Hepatocyte (in vitro differentiated cells): ENCODE results near the gene RESP18. TPM values are rescaled to one million over a fixed set of nuclear protein-coding genes. Genes with fewer than 3 reads are reported as not detected.

Source experiments
- DNase-seq: peaks from one replicate; pipeline ENCODE4 v3.0.0-alpha.2; 2016; ENCODE audit warnings: low spot score
- H2AFZ ChIP-seq: fragments of 200-600 bp; sonication (generic); 2 replicates; pipeline ENCODE4 v1.6.0; 2016; ENCODE audit warnings: antibody characterized with exemption, mild to moderate bottlenecking
- H3K27ac ChIP-seq: fragments of 200-600 bp; sonication (generic); 2 replicates; pipeline ENCODE4 v1.5.1; 2016; ENCODE audit warnings: mild to moderate bottlenecking
- H3K27me3 ChIP-seq: fragments of 200-600 bp; sonication (generic); 2 replicates; pipeline ENCODE4 v1.6.1; 2016
- H3K36me3 ChIP-seq: fragments of 200-600 bp; sonication (generic); replicated peaks from 2 replicates; pipeline ENCODE4 v1.5.1; 2016; ENCODE audit warnings: low read depth; ENCODE audit not compliant: insufficient read depth
- H3K4me1 ChIP-seq: fragments of 200-600 bp; sonication (generic); 2 replicates; pipeline ENCODE4 v1.5.1; 2016; ENCODE audit warnings: mild to moderate bottlenecking, moderate library complexity; ENCODE audit not compliant: insufficient read depth
- H3K4me2 ChIP-seq: fragments of 200-600 bp; sonication (generic); 2 replicates; pipeline ENCODE4 v1.6.0; 2016
- H3K4me3 ChIP-seq: fragments of 200-600 bp; sonication (generic); 2 replicates; pipeline ENCODE4 v1.5.1; 2016; ENCODE audit warnings: mild to moderate bottlenecking
- H3K79me2 ChIP-seq: fragments of 200-600 bp; sonication (generic); 2 replicates; pipeline ENCODE4 v1.6.0; 2017; ENCODE audit warnings: mild to moderate bottlenecking
- H3K9me2 ChIP-seq: fragments of 200-600 bp; sonication (generic); replicated peaks from 2 replicates; pipeline ENCODE4 v1.6.0; 2017; ENCODE audit warnings: mild to moderate bottlenecking; ENCODE audit not compliant: insufficient read depth
- H3K9me3 ChIP-seq: fragments of 200-600 bp; sonication (generic); 2 replicates; pipeline ENCODE4 v1.5.1; 2016; ENCODE audit warnings: low read depth, mild to moderate bottlenecking
- H4K20me1 ChIP-seq: fragments of 200-600 bp; sonication (generic); 2 replicates; pipeline ENCODE4 v1.6.0; 2016; ENCODE audit warnings: mild to moderate bottlenecking; ENCODE audit not compliant: insufficient read depth, poor library complexity, severe bottlenecking
- EZH2 ChIP-seq: fragments of 200-600 bp; sonication (generic); IDR thresholded peaks from 2 replicates; pipeline ENCODE4 v1.6.1; 2016; ENCODE audit warnings: antibody characterized with exemption, mild to moderate bottlenecking, borderline replicate concordance
- EZH2phosphoT487 ChIP-seq: fragments of 200-600 bp; sonication (generic); IDR thresholded peaks from one replicate; pipeline ENCODE4 v1.6.1; 2018; ENCODE audit warnings: antibody characterized with exemption, mild to moderate bottlenecking, low read depth, moderate library complexity; ENCODE audit not compliant: unreplicated experiment, severe bottlenecking
- WGBS: methylation state at CpG from one replicate; pipeline ENCODE4 v1.1.6; 2016; ENCODE audit warnings: low lambda C conversion rate; ENCODE audit errors: missing lambda C conversion rate; 5-methylcytosine and 5-hydroxymethylcytosine counted together
- polyA plus RNA-seq: library from polyadenylated mRNA; unstranded; fragments of >200 nt; fragmentation: Nextera tagmentation; extraction: Ambion mirVana; gene quantifications from 2 replicates; pipeline ENCODE4 v1.2.1, GENCODE V29; 2016
- total RNA-seq: library from RNA; depleted of rRNA; stranded (reverse); fragments of >200 nt; gene quantifications from 2 replicates; pipeline ENCODE4 v1.2.3, GENCODE V29; 2014
- TF ChIP-seq, protein P1 (sequence below): fragments of 200-600 bp; sonication (generic); IDR thresholded peaks from 2 replicates; pipeline ENCODE4 v1.5.1; 2016; ENCODE audit warnings: antibody characterized with exemption, mild to moderate bottlenecking; ENCODE audit not compliant: poor library complexity

Gene RESP18
- total and polyA plus RNA-seq, 2 experiments from 2014 or later: not detected

DNA sequence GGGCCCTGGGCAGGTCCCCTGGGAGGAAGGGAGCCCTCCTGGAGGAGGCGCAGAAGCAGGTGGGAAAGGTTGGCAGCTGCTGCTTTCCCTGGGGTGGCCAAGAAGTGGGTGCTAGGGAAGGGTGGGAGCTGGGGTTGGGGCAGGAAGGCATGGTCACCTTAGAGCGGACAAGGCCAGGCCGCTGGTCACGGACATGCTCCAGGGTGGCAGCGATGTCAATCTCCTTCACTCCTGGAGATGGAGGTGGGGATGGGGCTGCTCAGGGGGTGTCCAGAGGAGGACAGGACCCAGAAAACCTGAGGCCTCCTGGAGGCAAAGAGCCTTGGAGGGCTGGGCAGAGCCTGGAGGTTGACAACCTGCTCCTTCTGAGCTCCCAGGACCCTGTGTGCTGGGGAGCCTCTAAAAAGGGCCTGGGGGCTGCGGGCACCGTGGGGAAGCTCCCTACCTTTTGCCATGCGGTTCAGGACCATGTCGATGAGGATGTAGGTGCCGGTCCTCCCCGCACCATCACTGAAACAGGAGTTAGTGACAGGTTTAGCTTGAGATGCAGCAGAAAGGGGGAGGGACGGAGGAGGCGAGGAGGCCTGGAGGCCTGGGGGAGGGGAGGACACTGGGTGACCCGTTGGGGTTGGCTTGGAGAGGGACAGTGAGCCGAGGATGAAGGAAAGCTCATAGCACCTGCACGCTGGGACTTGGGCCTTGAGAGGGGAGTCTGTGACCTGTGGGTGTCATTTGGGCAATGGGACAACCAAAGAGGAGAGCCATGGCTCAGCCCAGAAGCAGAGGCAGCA is 42.0 kb downstream of the RESP18 start:
- H3K27ac ChIP-seq: no peak overlapping the region
- no peak overlapping the region for H3K4me2 ChIP-seq
- no peaks in the 10 kb centered on the region for H3K9me2 ChIP-seq
- H3K27me3 ChIP-seq: no peaks in the 10 kb centered on the region
- no peak overlapping the region for H3K4me3 ChIP-seq
- H3K36me3 ChIP-seq: no peaks in the 10 kb centered on the region
- H3K4me1 ChIP-seq: no peaks in the 10 kb centered on the region
- H2AFZ ChIP-seq: no peak overlapping the region
- WGBS: 85% methylated on average over 16 of the region's 16 CpGs
- DNase-seq: no peak
- no peaks in the 10 kb centered on the region for H3K9me3 ChIP-seq
- no peaks in the 10 kb centered on the region for H3K79me2 ChIP-seq
- TF ChIP-seq EZH2 (no peak), EZH2phosphoT487 (no peak)
- TF ChIP-seq, protein P1, sequence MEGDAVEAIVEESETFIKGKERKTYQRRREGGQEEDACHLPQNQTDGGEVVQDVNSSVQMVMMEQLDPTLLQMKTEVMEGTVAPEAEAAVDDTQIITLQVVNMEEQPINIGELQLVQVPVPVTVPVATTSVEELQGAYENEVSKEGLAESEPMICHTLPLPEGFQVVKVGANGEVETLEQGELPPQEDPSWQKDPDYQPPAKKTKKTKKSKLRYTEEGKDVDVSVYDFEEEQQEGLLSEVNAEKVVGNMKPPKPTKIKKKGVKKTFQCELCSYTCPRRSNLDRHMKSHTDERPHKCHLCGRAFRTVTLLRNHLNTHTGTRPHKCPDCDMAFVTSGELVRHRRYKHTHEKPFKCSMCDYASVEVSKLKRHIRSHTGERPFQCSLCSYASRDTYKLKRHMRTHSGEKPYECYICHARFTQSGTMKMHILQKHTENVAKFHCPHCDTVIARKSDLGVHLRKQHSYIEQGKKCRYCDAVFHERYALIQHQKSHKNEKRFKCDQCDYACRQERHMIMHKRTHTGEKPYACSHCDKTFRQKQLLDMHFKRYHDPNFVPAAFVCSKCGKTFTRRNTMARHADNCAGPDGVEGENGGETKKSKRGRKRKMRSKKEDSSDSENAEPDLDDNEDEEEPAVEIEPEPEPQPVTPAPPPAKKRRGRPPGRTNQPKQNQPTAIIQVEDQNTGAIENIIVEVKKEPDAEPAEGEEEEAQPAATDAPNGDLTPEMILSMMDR: no peak
- no peaks in the 10 kb centered on the region for H4K20me1 ChIP-seq

DNA sequence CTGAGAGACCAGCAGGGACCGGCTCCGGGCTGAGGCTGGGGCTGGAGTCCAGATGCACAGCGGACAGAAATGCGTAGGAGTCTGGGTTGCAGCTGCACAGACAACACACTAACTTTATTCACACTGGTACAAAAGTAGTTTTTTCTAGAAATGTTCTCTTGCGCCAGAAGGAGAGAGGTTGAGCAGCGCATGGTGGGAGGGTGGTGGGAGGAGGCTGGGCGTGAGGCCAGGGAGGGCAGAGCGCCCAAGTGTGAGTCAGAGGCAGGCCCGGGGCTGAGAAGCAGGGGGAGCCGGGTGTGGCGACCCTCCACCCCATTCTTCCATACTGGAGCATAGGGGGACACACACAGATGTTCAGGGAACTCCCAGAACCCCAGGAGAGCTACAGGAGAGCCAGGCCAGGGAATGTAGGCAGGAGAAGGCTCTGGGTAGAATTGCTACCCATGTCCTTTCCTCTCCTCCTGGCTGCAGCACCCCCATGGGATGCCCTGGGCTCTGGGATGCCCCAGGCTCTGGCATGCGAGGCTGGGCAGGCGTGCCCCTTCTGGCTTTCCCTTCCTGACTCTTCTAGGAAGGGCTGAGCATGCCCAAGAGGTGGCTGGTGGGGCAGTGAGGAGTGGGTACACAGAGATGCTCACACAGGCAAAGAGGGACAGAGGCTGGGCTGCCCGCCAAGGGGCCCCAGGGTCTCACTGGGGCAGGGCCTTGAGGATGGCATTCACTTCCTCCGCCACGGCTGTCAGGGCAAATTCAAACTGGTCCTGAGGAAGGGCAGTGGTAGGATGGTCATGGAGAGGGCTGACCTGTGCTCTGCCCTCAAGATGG is 42.8 kb downstream of the RESP18 start:
- H3K4me1 ChIP-seq: no peaks in the 10 kb centered on the region
- H3K9me2 ChIP-seq: no peaks in the 10 kb centered on the region
- H2AFZ ChIP-seq: no peak overlapping the region
- 76% methylated on average over 16 of the region's 16 CpGs for WGBS
- no peak overlapping the region for H3K4me3 ChIP-seq
- H4K20me1 ChIP-seq: no peaks in the 10 kb centered on the region
- no peaks in the 10 kb centered on the region for H3K79me2 ChIP-seq
- peak overlapping the region; percentile 29 for H3K27ac ChIP-seq
- no peaks in the 10 kb centered on the region for H3K36me3 ChIP-seq
- H3K9me3 ChIP-seq: no peaks in the 10 kb centered on the region
- DNase-seq: peak; percentile 72
- no peaks in the 10 kb centered on the region for H3K27me3 ChIP-seq
- TF ChIP-seq EZH2 (no peak), EZH2phosphoT487 (no peak)
- TF ChIP-seq, protein P1: no peak
- H3K4me2 ChIP-seq: no peak overlapping the region

DNA sequence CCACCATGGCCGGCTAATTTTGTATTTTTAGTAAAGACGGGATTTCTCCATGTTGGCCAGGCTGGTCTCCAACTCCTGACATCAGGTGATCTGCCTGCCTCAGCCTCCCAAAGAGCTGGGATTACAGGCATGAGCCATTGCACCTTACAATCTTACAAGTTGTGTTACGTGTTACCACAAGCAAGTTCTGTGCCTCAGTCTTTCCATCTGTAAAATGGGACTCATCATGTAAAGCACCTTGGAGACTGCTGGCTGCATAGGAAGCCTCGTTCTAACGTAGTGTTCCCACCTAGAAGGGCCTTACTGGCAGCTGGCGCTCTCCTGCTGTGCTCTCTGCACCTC is 43.4 kb downstream of the RESP18 start:
- H3K4me2 ChIP-seq: no peak overlapping the region
- H3K4me1 ChIP-seq: no peaks in the 10 kb centered on the region

More for the DNA sequence above, 43.4 kb downstream of the RESP18 start:
- Histone ChIP-seq H3K27me3 (no peaks in the 10 kb centered on the region), H2AFZ (no peak overlapping the region), H3K4me3 (no peak overlapping the region), H3K9me2 (no peaks in the 10 kb centered on the region), H3K9me3 (no peaks in the 10 kb centered on the region), H3K27ac (peak overlapping the region; percentile 29), H3K36me3 (no peaks in the 10 kb centered on the region), H4K20me1 (no peaks in the 10 kb centered on the region), H3K79me2 (no peaks in the 10 kb centered on the region)
- 88% methylated on average over 6 of the region's 6 CpGs for WGBS
- DNase-seq: no peak
- TF ChIP-seq EZH2: no peak
- no peak for TF ChIP-seq EZH2phosphoT487
- TF ChIP-seq, protein P1: no peak
